ENCODE results near the gene CABP7. TPM values are rescaled to one million over a fixed set of nuclear protein-coding genes. Genes with fewer than 3 reads are reported as not detected.

CABP7 gene
- polyA plus RNA-seq, 3 donors from 2014 or later: 0.14 TPM; not detected in 1

DNA sequence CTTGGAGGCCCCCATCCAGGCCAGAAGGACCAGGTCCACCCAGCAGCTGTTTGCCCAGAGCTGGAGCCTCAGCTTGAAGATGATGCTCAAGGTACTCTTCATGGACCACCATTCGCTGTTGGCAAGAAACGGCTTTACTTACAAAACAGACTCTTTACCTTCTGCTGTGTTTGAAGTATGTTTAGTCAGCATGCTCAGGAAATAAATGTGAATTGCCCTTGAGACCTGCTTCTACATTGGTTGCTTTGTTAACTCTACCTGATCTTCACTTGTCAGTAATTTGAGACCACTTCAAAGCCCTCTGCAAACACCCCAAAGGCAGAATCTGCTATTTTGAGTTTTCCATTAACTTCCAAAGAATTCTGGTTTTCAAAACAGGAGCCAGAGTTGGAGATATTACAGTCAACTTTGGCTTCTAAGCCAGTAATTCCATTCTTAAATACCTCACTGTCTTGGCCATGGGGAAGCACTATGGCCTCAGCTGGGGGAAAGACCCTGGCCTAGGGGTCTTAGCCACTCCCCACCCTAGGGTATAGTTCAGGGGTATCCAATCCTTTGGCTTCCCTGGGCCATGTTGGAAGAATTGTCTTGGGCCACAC, 50.0 kb downstream of the CABP7 start:
- H3K4me3 Mint-ChIP-seq: no peak overlapping the region
- peaks cover 0 to 3% (median 0%) of the 10 kb centered on the region in 3 donors for H3K27me3 Mint-ChIP-seq (ENCODE audit: low read depth in 3 of 3)
- H3K4me1 Mint-ChIP-seq: peaks cover 36 to 49% of the 10 kb centered on the region in 2 donors
- H3K36me3 Mint-ChIP-seq: no peaks in the 10 kb centered on the region
- H3K27ac Mint-ChIP-seq: no peak overlapping the region
- no peak for DNase-seq
- no peaks in the 10 kb centered on the region for H3K9me3 Mint-ChIP-seq

DNA sequence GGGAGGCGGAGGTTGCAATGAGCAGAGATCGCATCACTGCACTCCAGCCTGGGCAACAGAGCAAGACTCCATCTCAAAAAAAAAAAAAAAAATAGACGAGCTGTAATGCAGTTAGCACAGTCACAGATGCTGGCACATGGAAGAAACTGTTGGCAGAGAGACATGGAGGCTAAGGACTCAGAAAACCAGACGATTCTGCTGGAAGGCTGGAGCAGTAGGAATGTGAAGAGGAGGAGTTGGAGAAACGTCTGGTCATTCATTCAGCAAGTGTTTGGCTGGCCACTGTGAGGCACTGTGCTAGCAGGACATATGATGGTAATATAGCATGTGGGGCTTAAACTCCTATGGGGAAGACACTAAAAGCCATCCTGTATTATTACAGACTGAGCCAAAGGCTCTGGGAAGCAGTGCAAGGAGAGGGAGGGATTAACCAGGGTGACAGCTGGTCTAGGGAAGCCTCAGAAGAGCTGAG, 52.4 kb downstream of the CABP7 start:
- Mint-ChIP-seq H3K27ac (peak overlapping the region in 1 of 6 donors; percentile 9), H3K36me3 (no peaks in the 10 kb centered on the region), H3K27me3 (ENCODE audit: low read depth in 3 of 3) (peaks cover 0 to 2% (median 0%) of the 10 kb centered on the region in 3 donors), H3K9me3 (no peaks in the 10 kb centered on the region), H3K4me1 (peaks cover 17 to 28% of the 10 kb centered on the region in 2 donors), H3K4me3 (no peak overlapping the region)
- DNase-seq: no peak

DNA sequence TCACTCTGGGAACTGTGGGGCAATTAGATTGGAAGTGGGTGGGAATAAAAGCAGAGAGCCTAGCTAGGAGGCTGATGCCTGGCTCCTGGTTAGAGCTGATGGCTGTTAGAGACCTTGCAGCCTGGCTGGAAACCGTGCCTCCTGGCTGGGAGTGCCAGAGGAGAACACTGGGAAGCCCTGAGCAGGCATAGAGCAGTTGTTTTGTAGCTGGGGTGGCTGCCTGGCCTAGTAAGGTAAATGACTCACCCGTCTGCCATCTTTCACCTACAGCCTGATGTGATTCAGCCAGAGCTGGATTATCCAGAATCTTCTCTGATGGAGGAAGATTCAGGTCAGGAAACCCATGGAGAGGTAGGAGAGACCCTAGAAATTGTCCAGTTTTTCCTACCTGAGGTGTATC, 53.4 kb downstream of the CABP7 start:
- Mint-ChIP-seq H3K27ac (no peak overlapping the region), H3K4me1 (peaks cover 7 to 18% of the 10 kb centered on the region in 2 donors), H3K4me3 (no peak overlapping the region), H3K9me3 (no peaks in the 10 kb centered on the region), H3K36me3 (no peaks in the 10 kb centered on the region), H3K27me3 (ENCODE audit: low read depth in 3 of 3) (peaks cover 0 to 2% (median 0%) of the 10 kb centered on the region in 3 donors)
- DNase-seq: no peak

- DNase-seq: no peak
- Mint-ChIP-seq H3K27ac (no peak overlapping the region), H3K36me3 (no peaks in the 10 kb centered on the region), H3K4me3 (no peak overlapping the region), H3K9me3 (no peaks in the 10 kb centered on the region), H3K27me3 (ENCODE audit: low read depth in 3 of 3) (peaks cover 0 to 2% (median 0%) of the 10 kb centered on the region in 3 donors), H3K4me1 (no peaks in the 10 kb centered on the region)
These were observed 60.4 kb downstream of the CABP7 start for GRCh38 chr22:29780220-29780619.

DNA sequence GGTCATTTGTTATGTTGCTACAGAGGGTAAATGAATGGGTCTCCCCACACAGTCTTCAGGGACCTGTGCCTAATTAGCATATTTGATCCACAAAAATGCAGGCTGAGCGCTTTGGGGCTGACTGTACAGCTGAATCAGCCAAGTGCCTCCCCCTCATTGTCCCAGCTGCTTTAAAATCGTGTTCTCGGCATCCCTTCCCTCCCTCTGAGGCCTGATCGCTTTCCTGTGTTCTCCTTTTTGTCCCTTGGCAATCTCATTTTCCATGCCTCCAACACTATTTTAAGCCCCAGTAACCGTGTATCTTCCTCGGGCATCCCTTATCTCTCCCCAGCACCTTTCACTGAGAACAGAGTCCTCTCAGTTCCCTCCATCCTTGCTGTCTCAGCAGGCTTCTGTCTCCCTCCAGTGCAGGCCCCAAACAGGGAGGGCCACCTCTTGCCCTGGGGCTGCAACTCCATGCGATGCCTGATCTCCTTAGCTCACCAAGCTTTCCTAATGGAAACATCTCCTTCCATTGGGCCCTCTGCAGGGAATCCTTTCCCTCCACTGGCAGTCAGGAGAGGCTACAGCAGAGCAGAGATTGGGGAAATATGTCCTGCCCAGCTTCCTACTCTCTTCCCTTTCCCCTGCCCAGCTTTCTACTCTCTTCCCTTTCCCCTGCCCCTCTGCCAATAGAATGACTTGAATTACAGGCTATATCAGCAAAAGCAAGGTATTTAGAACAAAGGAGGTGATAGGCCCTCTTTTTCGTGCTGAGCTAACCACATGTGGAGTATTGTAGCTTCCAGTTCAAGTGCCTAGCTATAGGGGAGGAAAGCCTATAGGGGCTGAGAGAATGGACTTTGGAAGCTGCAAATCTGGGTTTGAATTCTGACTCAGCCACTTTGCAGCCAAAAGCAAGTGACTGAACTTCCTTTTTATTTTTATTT, 61.2 kb downstream of the CABP7 start:
- peak overlapping the region in 1 of 6 donors; percentile 1 for H3K27ac Mint-ChIP-seq
- H3K9me3 Mint-ChIP-seq: no peaks in the 10 kb centered on the region
- no peaks in the 10 kb centered on the region for H3K4me1 Mint-ChIP-seq
- no peaks in the 10 kb centered on the region for H3K36me3 Mint-ChIP-seq
- no peaks in the 10 kb centered on the region for H3K27me3 Mint-ChIP-seq (ENCODE audit: low read depth in 3 of 3)
- no peak overlapping the region for H3K4me3 Mint-ChIP-seq
- DNase-seq: no peak

Other genes with a start within 250 kb of the CABP7 start
- gene NEFH, start 239.8 kb upstream of the CABP7 start, polyA plus RNA-seq: under 1 TPM in 1 of 3 donors, not detected in 2; 0.64 TPM
- 10 to 100 TPM; 22.6 to 28.7 (median 25.7) TPM for gene THOC5, start 166.2 kb upstream of the CABP7 start, polyA plus RNA-seq
- gene NIPSNAP1, start 138.9 kb upstream of the CABP7 start, polyA plus RNA-seq: 10 to 100 TPM; 44.5 to 60.5 (median 47.6) TPM
- 10 to 100 TPM; 12.9 to 34.1 (median 15.6) TPM for gene NF2, start 116.4 kb upstream of the CABP7 start, polyA plus RNA-seq
- gene ZMAT5, start 47.0 kb downstream of the CABP7 start, polyA plus RNA-seq: 10 to 100 TPM; 59.3 to 77.7 (median 72.2) TPM
- 100 to 1,000 TPM; 285 to 342 (median 286) TPM for gene UQCR10, start 47.4 kb downstream of the CABP7 start, polyA plus RNA-seq
- gene ASCC2, start 118.3 kb downstream of the CABP7 start, polyA plus RNA-seq: 10 to 100 TPM; 31.2 to 70.8 (median 40.8) TPM
- 10 to 100 TPM; 11.2 to 21.9 (median 11.9) TPM for gene MTMR3, start 163.2 kb downstream of the CABP7 start, polyA plus RNA-seq